Neural progenitor cell (in vitro differentiated cells): ENCODE data around the gene HSF2BP.

Source experiments
- CTCF ChIP-seq: fragments of 200-600 bp; sonication (generic); IDR thresholded peaks from 2 replicates; pipeline ENCODE4 v1.5.1; 2017; ENCODE audit warnings: antibody characterized with exemption, mild to moderate bottlenecking
- EZH2 ChIP-seq: fragments of 200-600 bp; sonication (generic); IDR thresholded peaks from 2 replicates; pipeline ENCODE4 v1.6.1; 2017; ENCODE audit warnings: antibody characterized with exemption, mild to moderate bottlenecking, moderate library complexity

GRCh38 chr21:43574741-43575472, 84.4 kb downstream of the HSF2BP start:
- no peak for TF ChIP-seq CTCF
- TF ChIP-seq EZH2, result no peak
